Peyer's patch (tissue), 4 donors: ENCODE measurements around the gene TSTD2.

Source experiments
- POLR2A ChIP-seq, 2 donors: fragments of 450-650 bp; IDR thresholded peaks; one replicate each; pipeline ENCODE4 v1.5.1; 2017; ENCODE audit warnings: antibody characterized with exemption in 2 of 2, mild to moderate bottlenecking in 2 of 2, moderate library complexity in 2 of 2
- TF ChIP-seq, protein P1 (sequence below), 6 experiments: fragments of 450-650 bp in 4 of 6; fragments of 200-600 bp in 2 of 6; sonication (generic) in 1 of 6; IDR thresholded peaks; one replicate each; pipeline ENCODE4 v1.5.1; 2017 to 2019; ENCODE audit warnings: antibody characterized with exemption in 6 of 6, mild to moderate bottlenecking in 3 of 6, moderate library complexity in 1 of 6

DNA sequence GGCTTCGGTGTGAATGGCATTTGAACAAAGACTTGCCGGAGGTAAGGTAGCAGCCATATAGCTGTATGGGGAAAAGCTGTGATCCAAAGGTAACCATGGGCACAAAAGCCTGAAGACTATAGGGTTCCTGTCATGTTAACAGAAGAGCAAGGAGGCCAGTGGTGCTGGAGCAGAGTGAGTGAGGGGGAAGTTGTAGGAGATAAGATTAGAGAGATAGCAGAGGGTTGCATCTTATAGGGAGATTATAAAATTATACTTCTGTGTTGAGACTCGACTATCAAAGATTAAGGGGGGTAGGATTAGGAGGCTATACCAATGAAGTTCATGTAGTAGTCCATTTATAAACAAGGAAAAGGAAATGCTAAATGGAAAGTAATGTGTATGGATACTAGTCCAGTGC is 3.7 kb upstream of the TSTD2 start:
- TF ChIP-seq, protein P1, sequence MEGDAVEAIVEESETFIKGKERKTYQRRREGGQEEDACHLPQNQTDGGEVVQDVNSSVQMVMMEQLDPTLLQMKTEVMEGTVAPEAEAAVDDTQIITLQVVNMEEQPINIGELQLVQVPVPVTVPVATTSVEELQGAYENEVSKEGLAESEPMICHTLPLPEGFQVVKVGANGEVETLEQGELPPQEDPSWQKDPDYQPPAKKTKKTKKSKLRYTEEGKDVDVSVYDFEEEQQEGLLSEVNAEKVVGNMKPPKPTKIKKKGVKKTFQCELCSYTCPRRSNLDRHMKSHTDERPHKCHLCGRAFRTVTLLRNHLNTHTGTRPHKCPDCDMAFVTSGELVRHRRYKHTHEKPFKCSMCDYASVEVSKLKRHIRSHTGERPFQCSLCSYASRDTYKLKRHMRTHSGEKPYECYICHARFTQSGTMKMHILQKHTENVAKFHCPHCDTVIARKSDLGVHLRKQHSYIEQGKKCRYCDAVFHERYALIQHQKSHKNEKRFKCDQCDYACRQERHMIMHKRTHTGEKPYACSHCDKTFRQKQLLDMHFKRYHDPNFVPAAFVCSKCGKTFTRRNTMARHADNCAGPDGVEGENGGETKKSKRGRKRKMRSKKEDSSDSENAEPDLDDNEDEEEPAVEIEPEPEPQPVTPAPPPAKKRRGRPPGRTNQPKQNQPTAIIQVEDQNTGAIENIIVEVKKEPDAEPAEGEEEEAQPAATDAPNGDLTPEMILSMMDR (IDR thresholded peaks at IDR 0.05) = no peak
- TF ChIP-seq POLR2A (IDR thresholded peaks at IDR 0.05) = no peak
